ENCODE measurements around the gene IL16. TPM values are rescaled to one million over a fixed set of nuclear protein-coding genes. Genes with fewer than 3 reads are reported as not detected.

Gene IL16
- total and polyA plus RNA-seq, 4 donors = 1.9 to 6.9 (median 4.4) TPM

DNA sequence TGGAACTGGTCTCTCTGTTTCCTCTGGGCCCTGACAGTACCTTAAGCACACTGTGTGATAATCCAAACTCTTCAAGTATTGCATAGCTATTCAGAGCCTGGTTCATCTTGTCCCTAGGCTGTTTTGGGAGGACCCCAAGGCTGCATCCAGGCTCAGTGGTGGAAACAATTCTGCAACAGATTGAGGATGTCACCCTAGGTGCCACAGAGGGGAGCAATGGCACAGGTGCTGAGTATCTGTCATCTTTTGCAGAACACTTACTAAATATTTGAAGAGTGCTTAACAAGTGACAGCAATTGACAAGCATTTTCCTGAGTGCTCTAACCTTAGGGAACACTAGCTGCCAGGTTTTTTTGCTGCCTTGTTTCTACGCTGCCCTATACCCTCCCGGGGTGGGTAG is 99.5 kb downstream of the IL16 start:
- Histone ChIP-seq H3K9me3 (ENCODE audit: control insufficient read depth in 4 of 4, low read length in 3 of 4) (no peaks in the 10 kb centered on the region), H3K4me1 (ENCODE audit: control insufficient read depth in 4 of 4, insufficient read depth in 4 of 4, low read length in 3 of 4) (peaks cover 0 to 6% (median 2%) of the 10 kb centered on the region in 4 donors), H3K36me3 (ENCODE audit: control insufficient read depth in 4 of 4, insufficient read depth in 3 of 4, low read depth in 1 of 4, low read length in 3 of 4) (no peaks in the 10 kb centered on the region), H3K9ac (ENCODE audit: low read depth in 1 of 2, low read length in 2 of 2) (no peak overlapping the region), H3K4me3 (ENCODE audit: low read depth in 1 of 3, low read length in 3 of 3) (no peak overlapping the region), H3K27ac (ENCODE audit: low read depth in 1 of 2, low read length in 2 of 2) (peak overlapping the region; percentile 62 to 70), H3K27me3 (ENCODE audit: control insufficient read depth in 4 of 4, insufficient read depth in 4 of 4, low read length in 3 of 4) (no peaks in the 10 kb centered on the region)
- no peak for TF ChIP-seq SP1 (IDR thresholded peaks at IDR 0.05)
- no peak for TF ChIP-seq HNF4G (IDR thresholded peaks at IDR 0.05)
- TF ChIP-seq, protein P1, sequence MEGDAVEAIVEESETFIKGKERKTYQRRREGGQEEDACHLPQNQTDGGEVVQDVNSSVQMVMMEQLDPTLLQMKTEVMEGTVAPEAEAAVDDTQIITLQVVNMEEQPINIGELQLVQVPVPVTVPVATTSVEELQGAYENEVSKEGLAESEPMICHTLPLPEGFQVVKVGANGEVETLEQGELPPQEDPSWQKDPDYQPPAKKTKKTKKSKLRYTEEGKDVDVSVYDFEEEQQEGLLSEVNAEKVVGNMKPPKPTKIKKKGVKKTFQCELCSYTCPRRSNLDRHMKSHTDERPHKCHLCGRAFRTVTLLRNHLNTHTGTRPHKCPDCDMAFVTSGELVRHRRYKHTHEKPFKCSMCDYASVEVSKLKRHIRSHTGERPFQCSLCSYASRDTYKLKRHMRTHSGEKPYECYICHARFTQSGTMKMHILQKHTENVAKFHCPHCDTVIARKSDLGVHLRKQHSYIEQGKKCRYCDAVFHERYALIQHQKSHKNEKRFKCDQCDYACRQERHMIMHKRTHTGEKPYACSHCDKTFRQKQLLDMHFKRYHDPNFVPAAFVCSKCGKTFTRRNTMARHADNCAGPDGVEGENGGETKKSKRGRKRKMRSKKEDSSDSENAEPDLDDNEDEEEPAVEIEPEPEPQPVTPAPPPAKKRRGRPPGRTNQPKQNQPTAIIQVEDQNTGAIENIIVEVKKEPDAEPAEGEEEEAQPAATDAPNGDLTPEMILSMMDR (IDR thresholded peaks at IDR 0.05; ENCODE audit: low read depth, low read length, missing input control) = no peak
- no peak for TF ChIP-seq RAD21 (IDR thresholded peaks at IDR 0.05)
- no peak for TF ChIP-seq FOXA1 (IDR thresholded peaks at IDR 0.05)
- no peak for TF ChIP-seq FOXA2 (IDR thresholded peaks at IDR 0.05)
- no peak for TF ChIP-seq NR2F2 (IDR thresholded peaks at IDR 0.05)
- no peak for TF ChIP-seq RXRA (IDR thresholded peaks at IDR 0.05)
- TF ChIP-seq EGR1 (IDR thresholded peaks at IDR 0.05; ENCODE audit: low read depth in 2 of 2) = no peak
- TF ChIP-seq JUND (IDR thresholded peaks at IDR 0.05) = no peak
- TF ChIP-seq, protein P2, sequence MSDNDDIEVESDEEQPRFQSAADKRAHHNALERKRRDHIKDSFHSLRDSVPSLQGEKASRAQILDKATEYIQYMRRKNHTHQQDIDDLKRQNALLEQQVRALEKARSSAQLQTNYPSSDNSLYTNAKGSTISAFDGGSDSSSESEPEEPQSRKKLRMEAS (IDR thresholded peaks at IDR 0.05) = no peak
- TF ChIP-seq GABPA (IDR thresholded peaks at IDR 0.05 in 1 of 2, conservative IDR thresholded peaks at IDR 0.05 in 1 of 2) = no peak
- no peak for TF ChIP-seq ATF3 (IDR thresholded peaks at IDR 0.05)
- WGBS = 78% methylated on average over 2 of the region's 2 CpGs
- no peak for DNase-seq (ENCODE audit: low spot score)

DNA sequence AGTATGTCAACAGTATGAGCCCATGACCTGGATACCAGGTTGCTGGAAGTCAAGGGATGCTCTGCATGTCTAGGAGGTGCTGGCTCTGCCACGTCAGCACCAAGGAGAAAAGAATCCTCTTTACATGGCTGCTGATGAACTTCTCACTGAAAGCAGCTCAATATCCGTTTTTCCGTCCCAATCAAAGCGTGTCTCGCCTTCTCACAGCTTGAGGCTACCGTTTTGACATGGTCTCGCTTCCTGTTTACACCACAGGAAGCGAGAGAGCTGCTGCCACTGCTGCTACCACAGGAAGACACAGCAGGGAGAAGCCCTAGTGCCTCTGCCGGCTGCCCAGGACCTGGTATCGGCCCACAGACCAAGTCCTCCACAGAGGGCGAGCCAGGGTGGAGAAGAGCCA is 100.0 kb downstream of the IL16 start:
- Histone ChIP-seq H3K36me3 (ENCODE audit: control insufficient read depth in 4 of 4, insufficient read depth in 3 of 4, low read depth in 1 of 4, low read length in 3 of 4) (no peaks in the 10 kb centered on the region), H3K4me3 (ENCODE audit: low read depth in 1 of 3, low read length in 3 of 3) (peak overlapping the region; percentile 15 to 55 (median 27)), H3K9me3 (ENCODE audit: control insufficient read depth in 4 of 4, low read length in 3 of 4) (no peaks in the 10 kb centered on the region), H3K9ac (ENCODE audit: low read depth in 1 of 2, low read length in 2 of 2) (peak overlapping the region in 1 of 2 donors; percentile 36), H3K27ac (ENCODE audit: low read depth in 1 of 2, low read length in 2 of 2) (peak overlapping the region; percentile 62 to 70), H3K27me3 (ENCODE audit: control insufficient read depth in 4 of 4, insufficient read depth in 4 of 4, low read length in 3 of 4) (no peaks in the 10 kb centered on the region), H3K4me1 (ENCODE audit: control insufficient read depth in 4 of 4, insufficient read depth in 4 of 4, low read length in 3 of 4) (peaks cover 2 to 11% (median 7%) of the 10 kb centered on the region in 4 donors)
- WGBS = 61% methylated on average over 11 of the region's 11 CpGs
- TF ChIP-seq SP1 (IDR thresholded peaks at IDR 0.05) (peak; percentile 40), YY1 (IDR thresholded peaks at IDR 0.05) (peak; percentile 73), FOXA1 (IDR thresholded peaks at IDR 0.05) (no peak), RAD21 (IDR thresholded peaks at IDR 0.05) (peak in 1 of 2 donors; percentile 16), JUND (IDR thresholded peaks at IDR 0.05) (no peak)
- TF ChIP-seq, protein P2 (IDR thresholded peaks at IDR 0.05) = peak; percentile 58
- TF ChIP-seq, protein P3, sequence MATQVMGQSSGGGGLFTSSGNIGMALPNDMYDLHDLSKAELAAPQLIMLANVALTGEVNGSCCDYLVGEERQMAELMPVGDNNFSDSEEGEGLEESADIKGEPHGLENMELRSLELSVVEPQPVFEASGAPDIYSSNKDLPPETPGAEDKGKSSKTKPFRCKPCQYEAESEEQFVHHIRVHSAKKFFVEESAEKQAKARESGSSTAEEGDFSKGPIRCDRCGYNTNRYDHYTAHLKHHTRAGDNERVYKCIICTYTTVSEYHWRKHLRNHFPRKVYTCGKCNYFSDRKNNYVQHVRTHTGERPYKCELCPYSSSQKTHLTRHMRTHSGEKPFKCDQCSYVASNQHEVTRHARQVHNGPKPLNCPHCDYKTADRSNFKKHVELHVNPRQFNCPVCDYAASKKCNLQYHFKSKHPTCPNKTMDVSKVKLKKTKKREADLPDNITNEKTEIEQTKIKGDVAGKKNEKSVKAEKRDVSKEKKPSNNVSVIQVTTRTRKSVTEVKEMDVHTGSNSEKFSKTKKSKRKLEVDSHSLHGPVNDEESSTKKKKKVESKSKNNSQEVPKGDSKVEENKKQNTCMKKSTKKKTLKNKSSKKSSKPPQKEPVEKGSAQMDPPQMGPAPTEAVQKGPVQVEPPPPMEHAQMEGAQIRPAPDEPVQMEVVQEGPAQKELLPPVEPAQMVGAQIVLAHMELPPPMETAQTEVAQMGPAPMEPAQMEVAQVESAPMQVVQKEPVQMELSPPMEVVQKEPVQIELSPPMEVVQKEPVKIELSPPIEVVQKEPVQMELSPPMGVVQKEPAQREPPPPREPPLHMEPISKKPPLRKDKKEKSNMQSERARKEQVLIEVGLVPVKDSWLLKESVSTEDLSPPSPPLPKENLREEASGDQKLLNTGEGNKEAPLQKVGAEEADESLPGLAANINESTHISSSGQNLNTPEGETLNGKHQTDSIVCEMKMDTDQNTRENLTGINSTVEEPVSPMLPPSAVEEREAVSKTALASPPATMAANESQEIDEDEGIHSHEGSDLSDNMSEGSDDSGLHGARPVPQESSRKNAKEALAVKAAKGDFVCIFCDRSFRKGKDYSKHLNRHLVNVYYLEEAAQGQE (IDR thresholded peaks at IDR 0.05) = peak; percentile 31
- no peak for DNase-seq (ENCODE audit: low spot score)

Measured in liver (tissue), 9 donors.